ENCODE results near the gene ETNK2. TPM values are rescaled to one million over a fixed set of nuclear protein-coding genes. Genes with fewer than 3 reads are reported as not detected.

ETNK2 gene
- total and polyA plus RNA-seq, 2 of the 8 experiments (the other 6 are each of a cell fraction or from before 2014, with no cell fraction given): 20.1 to 26.7 TPM

DNA sequence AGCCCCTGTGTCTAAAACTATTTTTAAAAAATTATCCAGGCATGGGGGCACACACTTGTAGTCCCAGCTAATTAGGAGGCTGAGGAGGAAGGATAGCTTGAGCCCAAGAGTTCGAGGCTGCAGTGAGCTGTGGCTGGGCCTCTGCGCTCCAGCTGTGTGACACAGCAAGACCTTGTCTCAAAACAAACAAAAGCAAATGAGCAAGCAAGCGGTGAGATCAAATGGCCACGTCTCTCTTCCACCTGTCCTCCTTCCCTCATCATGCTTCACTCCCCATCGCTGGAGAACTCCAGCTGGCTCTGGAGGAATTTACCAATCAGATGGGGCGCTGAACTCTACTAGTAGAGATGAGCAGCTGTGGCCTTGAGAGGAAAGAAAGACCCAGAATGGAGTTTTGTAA, 28.3 kb upstream of the ETNK2 start:
- Histone ChIP-seq H3K23ac (ENCODE audit: insufficient read length) (no peak overlapping the region), H3K4ac (replicated peaks; ENCODE audit: insufficient read length, low read depth, low read length) (no peak overlapping the region), H2BK120ac (replicated peaks; ENCODE audit: low read depth, low read length) (no peak overlapping the region), H3K79me1 (ENCODE audit: low read depth, low read length) (no peaks in the 10 kb centered on the region), H3K14ac (ENCODE audit: insufficient read length) (no peak overlapping the region), H2BK15ac (ENCODE audit: low read length) (no peak overlapping the region), H3K36me3 (ENCODE audit: control insufficient read depth in 2 of 4, insufficient read depth in 4 of 4, low read length in 3 of 4) (no peaks in the 10 kb centered on the region), H2BK20ac (ENCODE audit: low read length) (no peak overlapping the region), H3K9ac (replicated peaks in 1 of 4; ENCODE audit: extremely low read depth in 1 of 4, low read depth in 3 of 4, low read length in 3 of 4) (no peak overlapping the region), H3K56ac (replicated peaks; ENCODE audit: insufficient read length, low read depth, low read length) (no peak overlapping the region), H4K20me1 (replicated peaks in 1 of 2; ENCODE audit: control insufficient read depth in 1 of 2, insufficient read depth in 2 of 2, low read length in 2 of 2) (no peaks in the 10 kb centered on the region), H4K8ac (ENCODE audit: extremely low read depth, insufficient read depth, low read length) (no peak overlapping the region), H2BK5ac (ENCODE audit: low read depth, low read length) (no peak overlapping the region), H3K27ac (ENCODE audit: low read depth, low read length) (no peak overlapping the region), H3K9me3 (ENCODE audit: insufficient read depth in 2 of 2, low read depth in 1 of 2, low read length in 1 of 2) (no peaks in the 10 kb centered on the region), H3K18ac (ENCODE audit: extremely low read depth, low read length) (no peak overlapping the region), H4K5ac (ENCODE audit: insufficient read length, low read depth, low read length) (no peak overlapping the region), H3K23me2 (ENCODE audit: low read depth, low read length) (no peaks in the 10 kb centered on the region), H3K4me2 (ENCODE audit: insufficient read depth in 1 of 2, low read depth in 2 of 2, low read length in 2 of 2) (no peak overlapping the region), H2BK12ac (ENCODE audit: low read depth, low read length) (no peak overlapping the region), H3K27me3 (replicated peaks in 1 of 4; ENCODE audit: control insufficient read depth in 3 of 4, extremely low read depth in 1 of 4, insufficient read depth in 3 of 4, low read length in 3 of 4) (0 out of 7 replicates have a peak, but pooled peaks cover 0 to 2% (median 0%) of the 10 kb centered on the region in 4 experiments), H3K79me2 (ENCODE audit: control insufficient read depth in 1 of 2, insufficient read depth in 2 of 2, low read length in 2 of 2) (no peaks in the 10 kb centered on the region), H2AFZ (ENCODE audit: low read length) (no peak overlapping the region), H3K4me3 (ENCODE audit: extremely low read depth in 1 of 4, insufficient read depth in 2 of 4, low read depth in 3 of 4, low read length in 4 of 4) (no peak overlapping the region), H4K91ac (replicated peaks; ENCODE audit: insufficient read length, low read length) (no peak overlapping the region), H3K4me1 (replicated peaks in 1 of 4; ENCODE audit: control insufficient read depth in 3 of 4, insufficient read depth in 4 of 4, low read length in 3 of 4) (no peaks in the 10 kb centered on the region), H2AK5ac (ENCODE audit: low read depth, low read length) (no peak overlapping the region)
- WGBS, 2 experiments (ENCODE audit: extremely low coverage in 1 of 2, insufficient coverage in 1 of 2, insufficient read length in 1 of 2, insufficient replicate concordance in 2 of 2, low coverage in 1 of 2, low lambda C conversion rate in 2 of 2, missing lambda C conversion rate in 1 of 2): 80% methylated on average over 6 of the region's 6 CpGs; no CpG with 5 or more reads in 1 of the 2 experiments
- ChIA-PET POLR2A (ENCODE audit: partially characterized antibody) (interaction anchor here (1.3 kb wide), 1 partner anchor 10 kb away, joined by 4 read pairs; no protein-coding TSS in a partner anchor), CTCF (ENCODE audit: partially characterized antibody) (interaction anchor here (1.1 to 10.6 kb wide), 9 partner anchors 11 to 309 kb away, joined by 3 to 106 read pairs (median 6); no protein-coding TSS in a partner anchor)
- no peak for FAIRE-seq
- no peak for DNase-seq (ENCODE audit: low read depth in 1 of 2, low spot score in 2 of 2)
- no peak for TF ChIP-seq SRF (IDR thresholded peaks at IDR 0.05; ENCODE audit: low read depth, low read length)
- TF ChIP-seq MAFK (IDR thresholded peaks at IDR 0.05; ENCODE audit: low read depth, low read length): no peak
- no peak for TF ChIP-seq BACH1 (IDR thresholded peaks at IDR 0.05; ENCODE audit: low read length)
- TF ChIP-seq TAF7 (optimal IDR thresholded peaks at IDR 0.05; ENCODE audit: borderline replicate concordance, low read depth, low read length): no peak
- TF ChIP-seq CBX5 (IDR thresholded peaks at IDR 0.05; ENCODE audit: low read depth, low read length): no peak
- TF ChIP-seq, protein P1, sequence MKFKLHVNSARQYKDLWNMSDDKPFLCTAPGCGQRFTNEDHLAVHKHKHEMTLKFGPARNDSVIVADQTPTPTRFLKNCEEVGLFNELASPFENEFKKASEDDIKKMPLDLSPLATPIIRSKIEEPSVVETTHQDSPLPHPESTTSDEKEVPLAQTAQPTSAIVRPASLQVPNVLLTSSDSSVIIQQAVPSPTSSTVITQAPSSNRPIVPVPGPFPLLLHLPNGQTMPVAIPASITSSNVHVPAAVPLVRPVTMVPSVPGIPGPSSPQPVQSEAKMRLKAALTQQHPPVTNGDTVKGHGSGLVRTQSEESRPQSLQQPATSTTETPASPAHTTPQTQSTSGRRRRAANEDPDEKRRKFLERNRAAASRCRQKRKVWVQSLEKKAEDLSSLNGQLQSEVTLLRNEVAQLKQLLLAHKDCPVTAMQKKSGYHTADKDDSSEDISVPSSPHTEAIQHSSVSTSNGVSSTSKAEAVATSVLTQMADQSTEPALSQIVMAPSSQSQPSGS (IDR thresholded peaks at IDR 0.05; ENCODE audit: low read length): no peak
- TF ChIP-seq CHD1 (IDR thresholded peaks at IDR 0.05; ENCODE audit: low read depth, low read length): no peak
- TF ChIP-seq KDM5A (IDR thresholded peaks at IDR 0.05; ENCODE audit: low read length): no peak
- TF ChIP-seq SP4 (IDR thresholded peaks at IDR 0.05; ENCODE audit: low read length): no peak
- TF ChIP-seq RBBP5 (IDR thresholded peaks at IDR 0.05; ENCODE audit: borderline replicate concordance, low read depth, low read length): no peak
- TF ChIP-seq, protein P2, sequence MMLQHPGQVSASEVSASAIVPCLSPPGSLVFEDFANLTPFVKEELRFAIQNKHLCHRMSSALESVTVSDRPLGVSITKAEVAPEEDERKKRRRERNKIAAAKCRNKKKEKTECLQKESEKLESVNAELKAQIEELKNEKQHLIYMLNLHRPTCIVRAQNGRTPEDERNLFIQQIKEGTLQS (IDR thresholded peaks at IDR 0.05; ENCODE audit: insufficient read depth, low read depth, low read length): no peak
- no peak for TF ChIP-seq EZH2 (IDR thresholded peaks at IDR 0.05; ENCODE audit: low read depth, low read length, severe bottlenecking)
- no peak for TF ChIP-seq CREB1 (IDR thresholded peaks at IDR 0.05)
